Neutrophil (primary cell): ENCODE measurements around the gene ARTN.

Source experiments
- H3K27ac ChIP-seq: fragments of 200-600 bp; sonication (generic); 2 replicates; pipeline ENCODE4 v1.5.1; 2016; ENCODE audit warnings: mild to moderate bottlenecking, moderate library complexity
- H3K27me3 ChIP-seq: fragments of 200-600 bp; sonication (generic); 2 replicates; pipeline ENCODE4 v1.6.0; 2016; ENCODE audit warnings: mild to moderate bottlenecking
- H3K36me3 ChIP-seq: fragments of 200-600 bp; sonication (generic); 2 replicates; pipeline ENCODE4 v1.5.1; 2017
- H3K4me1 ChIP-seq, 2 experiments: fragments of 200-600 bp in 1 of 2; sonication (generic) in 1 of 2; 1 replicate in 1 of 2; 2 replicates in 1 of 2; pipeline versions ENCODE4 v1.5.1 to v1.6.1; 2013 to 2016; ENCODE audit warnings: low read depth in 1 of 2, low read length in 1 of 2, mild to moderate bottlenecking in 1 of 2, moderate library complexity in 1 of 2; ENCODE audit not compliant: control insufficient read depth in 1 of 2, insufficient read depth in 1 of 2
- H3K4me3 ChIP-seq, 2 experiments: fragments of 200-600 bp in 1 of 2; sonication (generic) in 1 of 2; 1 replicate in 1 of 2; 2 replicates in 1 of 2; pipeline ENCODE4 v1.5.1; 2013 to 2016; ENCODE audit warnings: low read depth in 1 of 2, low read length in 1 of 2, mild to moderate bottlenecking in 1 of 2, moderate library complexity in 1 of 2
- H3K9me3 ChIP-seq: fragments of 200-600 bp; sonication (generic); 2 replicates; pipeline ENCODE4 v1.5.1; 2016
- CTCF ChIP-seq: fragments of 200-600 bp; sonication (generic); IDR thresholded peaks from 2 replicates; pipeline ENCODE4 v1.5.1; 2016; ENCODE audit warnings: antibody characterized with exemption

The ARTN gene

DNA sequence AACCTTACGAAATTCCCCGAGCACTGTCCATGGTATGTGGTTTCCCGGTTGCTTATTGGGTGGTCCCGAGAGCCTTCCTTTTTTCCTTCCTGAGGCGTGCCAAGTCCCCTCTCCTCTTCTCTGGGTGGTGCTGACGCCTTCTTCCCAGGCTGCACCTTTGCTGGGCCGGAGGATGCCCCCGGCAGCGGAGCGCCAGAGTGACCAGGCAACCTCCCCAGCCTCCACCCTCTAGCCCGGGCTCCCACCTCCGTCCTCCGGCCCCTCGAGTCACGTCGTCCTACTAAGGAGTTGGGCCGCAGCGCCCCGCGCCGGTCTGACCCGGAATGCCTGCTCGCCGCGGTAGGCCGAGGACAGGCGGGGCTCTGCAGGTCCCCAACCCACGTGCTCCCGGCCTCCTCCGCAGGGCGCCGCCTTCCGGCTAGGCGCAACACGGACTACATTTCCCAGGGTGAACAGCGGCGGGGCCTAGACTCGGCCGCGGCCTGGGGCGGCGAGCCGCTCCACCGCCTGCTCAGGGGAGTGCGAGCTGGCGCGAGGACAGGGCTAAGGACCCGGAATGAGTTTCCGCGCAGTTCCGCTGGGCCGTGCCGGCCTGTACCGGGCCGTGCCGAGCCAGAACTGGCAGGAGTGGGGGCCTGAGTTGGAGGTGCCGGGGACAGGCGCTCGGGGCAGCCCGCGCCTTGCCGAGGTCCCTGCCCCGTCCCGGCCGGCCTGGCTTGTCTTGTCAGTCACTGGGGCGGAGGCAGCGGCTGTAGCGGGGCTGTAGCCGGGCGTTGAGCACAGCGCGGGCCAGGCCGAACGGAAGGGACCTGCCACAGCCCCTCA, 12.8 kb downstream of the ARTN start, which contains the start of gene IPO13:
IPO13 (plus strand) TSS at position 715 of the 825 bp plus-strand sequence. CDS start 651 bp downstream, outside the sequence.
- peak within 1 kb of the TSS; percentile 83 to 86 for H3K4me3 ChIP-seq
- peaks cover 8% of the 10 kb centered on the region for H3K36me3 ChIP-seq
- H3K9me3 ChIP-seq = no peaks in the 10 kb centered on the region
- no peaks in the 10 kb centered on the region for H3K27me3 ChIP-seq
- H3K4me1 ChIP-seq = peaks cover 17 to 25% of the 10 kb centered on the region in 2 experiments
- peak within 1 kb of the TSS; percentile 94 for H3K27ac ChIP-seq
- peak; percentile 79 for TF ChIP-seq CTCF

- H3K4me3 ChIP-seq = peak overlapping the region; percentile 83 to 86
- peaks cover 17 to 25% of the 10 kb centered on the region in 2 experiments for H3K4me1 ChIP-seq
- TF ChIP-seq CTCF = no peak
- peak overlapping the region; percentile 94 for H3K27ac ChIP-seq
- no peaks in the 10 kb centered on the region for H3K9me3 ChIP-seq
- peaks cover 8% of the 10 kb centered on the region for H3K36me3 ChIP-seq
- no peaks in the 10 kb centered on the region for H3K27me3 ChIP-seq
Observed at GRCh38 chr1:43947061-43947873, 13.7 kb downstream of the ARTN start.

- peaks cover 17 to 25% of the 10 kb centered on the region in 2 experiments for H3K4me1 ChIP-seq
- no peak overlapping the region for H3K27ac ChIP-seq
- H3K9me3 ChIP-seq = no peaks in the 10 kb centered on the region
Observed at GRCh38 chr1:43947874-43948437, 14.4 kb downstream of the ARTN start.

DNA sequence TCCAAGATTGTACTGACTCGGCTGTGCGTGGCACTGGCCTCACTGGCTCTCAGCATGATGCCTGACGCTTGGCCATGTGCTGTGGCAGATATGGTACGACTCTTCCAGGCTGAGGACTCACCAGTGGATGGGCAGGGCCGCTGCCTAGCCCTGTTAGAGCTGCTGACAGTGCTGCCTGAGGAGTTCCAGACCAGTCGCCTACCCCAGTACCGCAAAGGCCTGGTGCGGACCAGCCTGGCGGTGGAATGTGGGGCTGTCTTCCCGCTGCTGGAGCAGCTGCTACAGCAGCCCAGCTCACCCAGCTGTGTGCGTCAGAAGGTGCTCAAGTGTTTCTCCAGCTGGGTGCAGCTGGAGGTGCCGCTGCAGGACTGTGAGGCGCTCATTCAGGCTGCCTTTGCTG, 16.1 kb downstream of the ARTN start:
- H3K4me1 ChIP-seq = peaks cover 17 to 25% of the 10 kb centered on the region in 2 experiments
- no peak for TF ChIP-seq CTCF
- no peak overlapping the region for H3K27ac ChIP-seq
- no peaks in the 10 kb centered on the region for H3K27me3 ChIP-seq
- peaks cover 8% of the 10 kb centered on the region for H3K36me3 ChIP-seq
- no peak overlapping the region for H3K4me3 ChIP-seq
- H3K9me3 ChIP-seq = no peaks in the 10 kb centered on the region

More at GRCh38 chr1:43947874-43948437, 14.4 kb downstream of the ARTN start:
- peaks cover 8% of the 10 kb centered on the region for H3K36me3 ChIP-seq
- TF ChIP-seq CTCF = no peak
- H3K27me3 ChIP-seq = no peaks in the 10 kb centered on the region
- no peak overlapping the region for H3K4me3 ChIP-seq
